Measurements from ENCODE around the gene CTSW.

GRCh38 chr11:65854161-65854592, 25.5 kb upstream of the CTSW start:
- TF ChIP-seq POLR2A (IDR thresholded peaks at IDR 0.05; ENCODE audit: extremely low read depth, insufficient read length) (no peak), CTCF (IDR thresholded peaks at IDR 0.05; ENCODE audit: low read depth, low read length) (no peak)
